Esophagus muscularis mucosa (tissue), 4 donors: ENCODE measurements around the gene USP16. TPM values are rescaled to one million over a fixed set of nuclear protein-coding genes. Genes with fewer than 3 reads are reported as not detected.
"Not testable (repeated sequence)": the region's sequence is repeated elsewhere in the genome, so short reads cannot be mapped to it uniquely, and the experiment has no call there.

ENCODE experiments used
- DNase-seq: peaks from one replicate; pipeline ENCODE4 v3.0.0-alpha.2; 2017; ENCODE audit errors: extremely low spot score
- H3K27ac ChIP-seq, 4 donors: fragments of 200-600 bp; sonication (generic); replicated peaks in 1 of 4; 1 replicate in 3 of 4; 2 replicates in 1 of 4; pipeline ENCODE4 v1.5.1; 2016 to 2019; ENCODE audit warnings: mild to moderate bottlenecking in 1 of 4
- H3K27me3 ChIP-seq, 4 donors: fragments of 200-600 bp; sonication (generic); one replicate each; pipeline versions ENCODE4 v1.5.1 to v1.6.0; 2016 to 2019
- H3K36me3 ChIP-seq, 4 donors: fragments of 200-600 bp; sonication (generic); one replicate each; pipeline ENCODE4 v1.5.1; 2016 to 2019
- H3K4me1 ChIP-seq, 4 donors: fragments of 200-600 bp; sonication (generic); one replicate each; pipeline ENCODE4 v1.5.1; 2016 to 2019
- H3K4me3 ChIP-seq, 4 donors: fragments of 200-600 bp; sonication (generic); 1 replicate in 2 of 4; 2 replicates in 2 of 4; pipeline ENCODE4 v1.5.1; 2016 to 2019; ENCODE audit warnings: mild to moderate bottlenecking in 4 of 4, moderate library complexity in 1 of 4
- H3K9me3 ChIP-seq, 4 donors: fragments of 200-600 bp; sonication (generic); 1 replicate in 3 of 4; 2 replicates in 1 of 4; pipeline ENCODE4 v1.5.1; 2016 to 2019
- CTCF ChIP-seq, 3 experiments: fragments of 200-600 bp in 2 of 3; fragments of 450-650 bp in 1 of 3; sonication (generic) in 2 of 3; IDR thresholded peaks; one replicate each; pipeline ENCODE4 v1.5.1; 2017 to 2019; ENCODE audit warnings: antibody characterized with exemption in 3 of 3, mild to moderate bottlenecking in 2 of 3, moderate library complexity in 1 of 3
- EP300 ChIP-seq: sonication (generic); formaldehyde crosslinking; IDR thresholded peaks from one replicate; pipeline ENCODE4 v1.6.1; 2017; ENCODE audit warnings: antibody characterized with exemption
- POLR2A ChIP-seq: fragments of 450-650 bp; IDR thresholded peaks from one replicate; pipeline ENCODE4 v1.6.1; 2017; ENCODE audit warnings: antibody characterized with exemption, moderate library complexity, mild to moderate bottlenecking, low read depth
- POLR2AphosphoS5 ChIP-seq, 2 donors: sonication (generic); formaldehyde crosslinking; IDR thresholded peaks; one replicate each; pipeline ENCODE4 v1.6.1; 2017; ENCODE audit warnings: antibody characterized with exemption in 2 of 2
- WGBS: methylation state at CpG from one replicate; pipeline ENCODE4 v1.1.5; 2018; 5-methylcytosine and 5-hydroxymethylcytosine counted together
- intact Hi-C: fragments of 100-400 bp; cut with DNase I; formaldehyde crosslinking; loops from one replicate; pipeline ENCODE4 v1.15.1; 2023
- total RNA-seq, 4 donors: library from RNA; depleted of rRNA; stranded (reverse); fragments of >200 nt; gene quantifications; one replicate each; pipeline versions ENCODE4 v1.1.0 to v1.2.1, GENCODE V29; 2016

The USP16 gene
- total RNA-seq, 4 donors from 2014 or later = 31.3 to 47.8 (median 38.7) TPM

DNA sequence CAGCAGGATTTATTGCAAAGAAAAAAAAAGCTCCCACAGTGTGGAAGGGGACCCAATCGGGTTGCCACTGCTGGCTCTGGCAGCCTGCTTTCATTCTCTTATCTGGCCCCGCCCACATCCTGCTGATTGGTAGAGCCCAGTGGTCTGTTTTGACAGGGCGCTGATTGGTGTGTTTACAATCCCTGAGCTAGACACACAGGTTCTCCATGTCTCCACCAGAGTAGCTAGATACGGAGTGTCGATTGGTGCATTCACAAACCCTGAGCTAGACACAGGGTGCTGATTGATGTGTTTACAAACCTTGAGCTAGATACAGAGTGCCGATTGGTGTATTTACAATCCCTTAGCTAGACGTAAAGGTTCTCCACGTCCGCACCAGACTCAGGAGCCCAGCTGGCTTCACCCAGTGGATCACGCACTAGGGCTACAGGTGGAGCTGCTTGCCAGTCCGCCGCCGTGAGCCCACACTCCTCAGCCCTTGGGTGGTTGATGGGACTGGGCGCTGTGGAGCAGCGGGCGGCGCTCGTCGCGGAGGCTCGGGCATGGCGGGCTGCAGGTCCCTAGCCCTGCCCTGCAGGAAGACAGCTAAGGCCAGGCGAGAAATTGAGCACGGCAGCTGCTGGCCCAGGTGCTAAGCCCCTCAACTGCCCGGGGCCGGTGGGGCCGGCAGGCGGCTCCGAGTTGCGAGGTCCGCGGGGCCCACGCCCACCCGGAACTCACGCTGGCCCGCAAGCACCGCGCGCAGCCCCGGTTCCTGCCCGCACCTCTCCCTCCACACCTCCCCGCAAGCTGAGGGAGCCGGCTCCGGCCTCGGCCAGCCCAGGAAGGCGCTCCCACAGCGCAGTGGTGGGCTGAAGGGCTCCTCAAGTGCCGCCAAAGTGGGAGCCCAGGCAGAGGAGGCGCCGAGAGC lies 52.5 kb downstream of the USP16 start:
- not testable (repeated sequence) for DNase-seq, H3K9me3 ChIP-seq, H3K36me3 ChIP-seq, H3K27me3 ChIP-seq
- intact Hi-C loops = loop anchor here (5.0 kb wide), 1 partner anchor 70 kb away; no protein-coding TSS in a partner anchor
- H3K27ac ChIP-seq = peak overlapping the region; percentile 80 to 92 (median 86)
- TF ChIP-seq POLR2AphosphoS5 (IDR thresholded peaks at IDR 0.05) = peak; percentile 51 to 71
- peak overlapping the region; percentile 64 to 84 (median 64) for H3K4me3 ChIP-seq
- 26% methylated on average over 36 of the region's 50 CpGs for WGBS
- H3K4me1 ChIP-seq = peaks cover 15 to 51% (median 21%) of the 10 kb centered on the region in 4 donors

- H3K9me3 ChIP-seq = no peaks in the 10 kb centered on the region
- peak overlapping the region; percentile 80 to 92 (median 86) for H3K27ac ChIP-seq
- intact Hi-C loops = loop anchor here (5.0 kb wide), 1 partner anchor 70 kb away; no protein-coding TSS in a partner anchor
- TF ChIP-seq EP300 (no peak), POLR2AphosphoS5 (IDR thresholded peaks at IDR 0.05) (peak in 1 of 2 donors; percentile 15), CTCF (IDR thresholded peaks at IDR 0.05) (no peak), POLR2A (no peak)
- H3K36me3 ChIP-seq = no peaks in the 10 kb centered on the region
- 22% methylated on average over 6 of the region's 6 CpGs for WGBS
- H3K27me3 ChIP-seq = no peaks in the 10 kb centered on the region
- peak overlapping the region; percentile 64 to 84 (median 64) for H3K4me3 ChIP-seq
- no peak for DNase-seq
- H3K4me1 ChIP-seq = peaks cover 8 to 44% (median 14%) of the 10 kb centered on the region in 4 donors
These were observed 53.2 kb downstream of the USP16 start for GRCh38 chr21:29077651-29078090.

DNA sequence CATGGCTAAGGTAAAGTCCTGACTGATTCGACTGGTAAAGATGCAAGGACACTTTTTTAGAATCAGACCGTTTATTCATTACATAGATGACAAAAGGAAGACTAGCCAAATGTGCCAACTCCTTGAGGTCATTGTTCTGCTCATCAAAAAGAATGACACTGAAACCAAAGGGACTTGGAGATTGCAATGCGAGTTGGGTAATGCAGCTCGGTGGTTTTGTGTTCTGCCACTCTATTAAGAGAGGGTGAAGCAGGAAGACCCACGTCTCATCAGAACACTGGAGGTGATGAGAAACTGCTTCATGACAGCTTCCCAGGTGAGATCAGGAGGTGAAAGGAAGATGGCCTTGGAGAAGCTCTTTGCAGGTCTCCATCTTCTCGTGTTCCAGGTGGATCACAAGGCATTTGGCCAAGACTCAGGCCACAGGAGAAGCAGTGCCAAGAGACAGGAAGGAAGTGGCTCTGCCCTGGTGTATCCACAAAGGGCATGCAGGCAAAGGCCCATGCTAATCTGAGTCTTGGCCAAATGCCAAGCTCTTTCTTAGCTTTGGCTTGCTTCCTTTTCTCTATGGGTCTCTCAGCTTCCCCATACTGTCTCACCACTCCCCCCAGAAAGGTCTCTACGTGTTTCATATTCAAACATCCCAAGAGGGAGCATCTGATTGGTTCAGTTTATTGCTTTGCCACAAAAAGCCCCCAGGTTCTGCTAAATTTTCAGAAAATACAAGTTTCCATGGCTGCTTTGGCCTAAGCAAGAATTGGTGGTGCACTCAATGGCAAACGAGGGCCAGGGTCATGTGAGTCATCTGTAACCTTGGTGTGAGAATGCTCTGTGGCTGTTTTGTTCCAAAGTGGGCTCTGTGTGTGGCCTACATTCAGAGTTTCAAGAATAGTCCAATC lies 54.6 kb downstream of the USP16 start:
- H3K4me3 ChIP-seq = no peak overlapping the region
- H3K27ac ChIP-seq = peak overlapping the region in 1 of 4 donors; percentile 10
- DNase-seq = no peak
- TF ChIP-seq POLR2AphosphoS5 (IDR thresholded peaks at IDR 0.05) = no peak
- no peak for TF ChIP-seq CTCF (IDR thresholded peaks at IDR 0.05)
- H3K36me3 ChIP-seq = no peaks in the 10 kb centered on the region
- intact Hi-C loops = loop anchor here (5.0 kb wide), 1 partner anchor 68 kb away; no protein-coding TSS in a partner anchor
- peaks cover 8 to 41% (median 11%) of the 10 kb centered on the region in 4 donors for H3K4me1 ChIP-seq
- H3K27me3 ChIP-seq = no peaks in the 10 kb centered on the region
- 79% methylated on average over 7 of the region's 8 CpGs for WGBS
- no peaks in the 10 kb centered on the region for H3K9me3 ChIP-seq

GRCh38 chr21:29080454-29080941 lies 56.0 kb downstream of the USP16 start:
- 29% methylated on average over 6 of the region's 6 CpGs for WGBS
- DNase-seq = no peak
- TF ChIP-seq CTCF (IDR thresholded peaks at IDR 0.05) = no peak
- TF ChIP-seq EP300 = no peak
- TF ChIP-seq POLR2A = no peak
- no peak for TF ChIP-seq POLR2AphosphoS5 (IDR thresholded peaks at IDR 0.05)
- H3K9me3 ChIP-seq = no peaks in the 10 kb centered on the region
- no peak overlapping the region for H3K4me3 ChIP-seq
- no peak overlapping the region for H3K27ac ChIP-seq
- H3K36me3 ChIP-seq = no peaks in the 10 kb centered on the region
- no peaks in the 10 kb centered on the region for H3K27me3 ChIP-seq
- peaks cover 3 to 33% (median 7%) of the 10 kb centered on the region in 4 donors for H3K4me1 ChIP-seq
- intact Hi-C loops = no loop called here
